Testis (tissue), 3 donors: ENCODE measurements around the gene PMF1. TPM values are rescaled to one million over a fixed set of nuclear protein-coding genes. Genes with fewer than 3 reads are reported as not detected.
"Not testable (repeated sequence)": the region's sequence is repeated elsewhere in the genome, so short reads cannot be mapped to it uniquely, and the experiment has no call there.

Experiments used
- DNase-seq: peaks from one replicate; pipeline ENCODE4 v3.0.0-alpha.2; 2019
- H3K27ac ChIP-seq, 2 donors: fragments of 200-600 bp; sonication (generic); one replicate each; pipeline ENCODE4 v1.5.1; 2019
- H3K27me3 ChIP-seq: fragments of 200-600 bp; sonication (generic); one replicate; pipeline ENCODE4 v1.5.1; 2019
- H3K36me3 ChIP-seq: fragments of 200-600 bp; sonication (generic); one replicate; pipeline ENCODE4 v1.5.1; 2017; ENCODE audit warnings: low read depth; ENCODE audit errors: missing control alignments
- H3K4me1 ChIP-seq: fragments of 200-600 bp; sonication (generic); one replicate; pipeline ENCODE4 v1.5.1; 2019
- H3K4me3 ChIP-seq, 2 donors: fragments of 200-600 bp; sonication (generic); one replicate each; pipeline ENCODE4 v1.5.1; 2017 to 2019
- H3K9me3 ChIP-seq: fragments of 200-600 bp; sonication (generic); one replicate; pipeline ENCODE4 v1.5.1; 2017
- CTCF ChIP-seq, 3 experiments: fragments of 450-650 bp in 2 of 3; fragments of 200-600 bp in 1 of 3; sonication (generic) in 1 of 3; IDR thresholded peaks; one replicate each; pipeline ENCODE4 v1.5.1; 2016 to 2019; ENCODE audit warnings: antibody characterized with exemption in 3 of 3, mild to moderate bottlenecking in 2 of 3, moderate library complexity in 1 of 3
- POLR2A ChIP-seq: fragments of 450-650 bp; IDR thresholded peaks from one replicate; pipeline ENCODE4 v1.6.1; 2017; ENCODE audit warnings: antibody characterized with exemption, mild to moderate bottlenecking, moderate library complexity
- WGBS, 2 donors: methylation state at CpG; one replicate each; pipeline ENCODE4 v1.1.5; 2018; 5-methylcytosine and 5-hydroxymethylcytosine counted together
- intact Hi-C: fragments of 100-400 bp; cut with DNase I; formaldehyde crosslinking; loops from one replicate; pipeline ENCODE4 v1.15.1; 2023; ENCODE audit warnings: low total_unique reads
- polyA plus RNA-seq: library from polyadenylated mRNA; stranded (reverse); fragments of 350-450 nt; fragmentation: Illumina TruSeq; extraction: RNeasy Lipid Tissue Mini Kit (QIAGEN cat#74804); gene quantifications from one replicate; pipeline ENCODE4 v1.2.3, GENCODE V29; 2014; ENCODE audit warnings: low read depth, low replicate concordance; ENCODE audit not compliant: insufficient read depth
- total RNA-seq, 2 donors: library from RNA; depleted of rRNA; stranded (reverse); fragments of >200 nt; gene quantifications; one replicate each; pipeline ENCODE4 v1.2.3, GENCODE V29; 2016

The PMF1 gene
- total and polyA plus RNA-seq, 3 donors from 2014 or later, result 32.3 to 47.0 (median 38.1) TPM

- H3K27me3 ChIP-seq, result no peaks in the 10 kb centered on the region
- H3K27ac ChIP-seq, result peak overlapping the region; percentile 94 to 95
- H3K4me1 ChIP-seq, result peaks cover 15% of the 10 kb centered on the region
- no peak for TF ChIP-seq POLR2A
- TF ChIP-seq CTCF (IDR thresholded peaks at IDR 0.05), result no peak
- 56 to 65% methylated on average over 9 of the region's 9 CpGs for WGBS, 2 donors
- H3K36me3 ChIP-seq, result no peaks in the 10 kb centered on the region
- intact Hi-C loops, result no loop called here
- H3K4me3 ChIP-seq, result peak overlapping the region in 1 of 2 donors; percentile 70
- no peaks in the 10 kb centered on the region for H3K9me3 ChIP-seq
- DNase-seq, result no peak
Observed at GRCh38 chr1:156212130-156212529, 677 bp upstream of the PMF1 start.

DNA sequence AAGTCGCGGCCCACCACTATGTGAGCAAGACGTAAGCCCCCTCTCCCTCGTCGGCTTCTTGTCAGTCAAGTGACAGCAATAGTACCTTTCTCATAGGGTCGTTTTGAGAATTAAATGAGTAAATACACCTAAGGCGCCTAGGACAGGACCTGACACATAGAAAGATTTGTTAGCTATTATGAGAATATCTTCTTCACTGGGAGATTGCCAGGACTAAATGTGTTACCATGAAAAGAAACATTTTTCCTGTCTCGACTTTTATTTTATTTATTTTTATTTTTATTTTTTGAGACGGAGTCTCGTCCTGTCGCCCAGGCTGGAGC lies 798 bp downstream of the PMF1 start:
- intact Hi-C loops, result no loop called here
- H3K27ac ChIP-seq, result peak overlapping the region; percentile 94 to 95
- DNase-seq, result no peak
- no peaks in the 10 kb centered on the region for H3K9me3 ChIP-seq
- peaks cover 15% of the 10 kb centered on the region for H3K4me1 ChIP-seq
- TF ChIP-seq CTCF (IDR thresholded peaks at IDR 0.05) (no peak), POLR2A (no peak)
- H3K36me3 ChIP-seq, result no peaks in the 10 kb centered on the region
- H3K27me3 ChIP-seq, result no peaks in the 10 kb centered on the region
- peak overlapping the region; percentile 70 to 78 for H3K4me3 ChIP-seq
- WGBS, 2 donors, result 4 to 10% methylated on average over 11 of the region's 11 CpGs

DNA sequence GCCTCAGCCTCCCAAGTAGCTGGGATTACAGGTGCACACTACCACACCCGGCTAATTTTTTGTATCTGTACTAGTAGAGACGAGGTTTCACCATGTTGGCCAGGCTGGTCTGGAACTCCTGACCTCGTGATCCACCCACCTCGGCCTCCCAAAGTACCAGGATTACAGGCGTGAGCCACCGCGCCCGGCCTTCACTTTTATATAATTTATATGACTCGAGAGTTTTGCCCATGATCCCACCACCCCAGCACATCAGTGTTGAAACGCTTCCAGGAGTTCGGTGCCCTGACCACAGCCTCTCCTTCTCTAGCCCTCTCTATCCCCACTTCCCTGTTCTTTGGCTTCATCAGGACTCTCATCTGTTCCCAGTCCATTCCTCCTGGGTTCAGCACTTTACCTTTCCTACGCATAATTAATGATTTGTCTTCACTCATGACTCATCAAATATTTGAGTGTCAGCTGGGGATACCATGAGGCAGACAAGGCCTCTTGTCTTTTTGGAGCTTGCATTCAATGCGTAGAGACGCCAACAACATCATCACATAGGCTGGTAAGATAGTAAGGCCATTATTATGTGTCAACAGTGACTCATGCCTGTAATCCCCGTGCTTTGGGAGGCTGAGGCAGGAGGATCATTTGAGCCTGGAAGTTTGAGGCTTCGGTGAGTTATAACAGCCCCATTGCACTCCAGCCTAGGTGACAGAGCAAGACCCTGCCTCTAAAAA lies 1.4 kb downstream of the PMF1 start:
- TF ChIP-seq CTCF (IDR thresholded peaks at IDR 0.05) (no peak), POLR2A (no peak)
- peak overlapping the region; percentile 94 to 95 for H3K27ac ChIP-seq
- DNase-seq, result no peak
- no peaks in the 10 kb centered on the region for H3K36me3 ChIP-seq
- H3K4me3 ChIP-seq, result peak overlapping the region; percentile 70 to 78
- H3K9me3 ChIP-seq, result no peaks in the 10 kb centered on the region
- peaks cover 15% of the 10 kb centered on the region for H3K4me1 ChIP-seq
- no peaks in the 10 kb centered on the region for H3K27me3 ChIP-seq
- intact Hi-C loops, result no loop called here
- WGBS, 2 donors, result 69 to 74% methylated on average over 16 of the region's 16 CpGs

DNA sequence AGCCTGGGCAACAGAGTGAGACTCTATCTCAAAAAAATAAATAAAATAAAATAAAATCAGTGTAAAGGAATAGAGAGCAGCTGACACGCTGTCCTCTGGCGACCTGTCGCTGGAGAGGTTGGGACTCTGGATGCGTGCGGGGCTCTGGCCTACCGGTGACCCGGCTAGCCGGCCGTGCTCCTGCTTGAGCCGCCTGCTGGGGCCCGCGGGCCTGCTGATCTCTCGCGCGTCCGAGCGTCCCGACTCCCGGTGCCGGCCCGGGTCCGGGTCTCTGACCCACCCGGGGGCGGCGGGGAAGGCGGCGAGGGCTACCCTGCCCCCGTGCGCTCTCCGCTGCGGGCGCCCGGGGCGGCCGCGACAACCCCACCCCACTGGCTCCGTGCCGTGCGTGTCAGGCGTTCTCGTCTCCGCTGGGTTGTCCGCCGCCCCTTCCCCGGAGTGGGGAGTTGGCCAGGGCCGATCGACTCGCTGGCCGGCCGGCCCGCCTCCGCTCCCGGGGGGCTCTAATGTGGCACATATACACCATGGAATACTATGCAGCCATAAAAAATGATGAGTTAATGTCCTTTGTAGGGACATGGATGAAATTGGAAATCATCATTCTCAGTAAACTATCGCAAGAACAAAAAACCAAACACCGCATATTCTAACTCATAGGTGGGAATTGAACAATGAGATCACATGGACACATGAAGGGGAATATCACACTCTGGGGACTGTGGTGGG lies 3.7 kb downstream of the PMF1 start:
- H3K4me1 ChIP-seq, result peaks cover 15% of the 10 kb centered on the region
- H3K9me3 ChIP-seq, H3K36me3 ChIP-seq, H3K27me3 ChIP-seq, intact Hi-C loops, DNase-seq, H3K27ac ChIP-seq: not testable (repeated sequence)
- 70 to 86% methylated on average over 23 to 55 of the region's 55 CpGs for WGBS, 2 donors
- peak overlapping the region in 1 of 2 donors; percentile 26 for H3K4me3 ChIP-seq

- Histone ChIP-seq H3K27ac (peak overlapping the region in 1 of 2 donors; percentile 47), H3K4me3 (no peak overlapping the region), H3K4me1 (peaks cover 10% of the 10 kb centered on the region), H3K9me3 (no peaks in the 10 kb centered on the region), H3K36me3 (no peaks in the 10 kb centered on the region), H3K27me3 (no peaks in the 10 kb centered on the region)
- no peak for TF ChIP-seq POLR2A
- no peak for TF ChIP-seq CTCF (IDR thresholded peaks at IDR 0.05)
- 27 to 40% methylated on average over 2 of the region's 2 CpGs for WGBS, 2 donors
- intact Hi-C loops, result no loop called here
- no peak for DNase-seq
Observed at GRCh38 chr1:156217871-156218270, 5.1 kb downstream of the PMF1 start.
